Activated effector memory CD4-positive, alpha-beta T cell treated with anti-CD3 and anti-CD28 coated beads, Interleukin-2, amount 50 U/mL, for 16 hours (primary cell): ENCODE results near the gene CNNM3.
"Not testable (repeated sequence)": the region's sequence is repeated elsewhere in the genome, so short reads cannot be mapped to it uniquely, and the experiment has no call there.

Source experiments
- DNase-seq: peaks from one replicate; pipeline ENCODE4 v3.0.0-alpha.2; 2020

CNNM3 gene

GRCh38 chr2:96816127-96816835 lies at the start of gene CNNM3:
Gene CNNM3 (plus strand): TSS chr2:96816268. CDS start chr2:96816278, 10 bp downstream.
- peak; percentile 99 for DNase-seq

- DNase-seq = no peak
Observed at GRCh38 chr2:96767135-96767871, 48.8 kb upstream of the CNNM3 start.

- no peak for DNase-seq
Observed at GRCh38 chr2:96768083-96768561, 47.9 kb upstream of the CNNM3 start.

- no peak for DNase-seq
Observed at GRCh38 chr2:96769814-96770213, 46.3 kb upstream of the CNNM3 start.

- DNase-seq = no peak
Observed at GRCh38 chr2:96770442-96771202, 45.4 kb upstream of the CNNM3 start.

- DNase-seq = no peak
Observed at GRCh38 chr2:96771796-96772618, 44.1 kb upstream of the CNNM3 start.

- peak; percentile 72 for DNase-seq
Observed at GRCh38 chr2:96772903-96773671, 43.0 kb upstream of the CNNM3 start.

GRCh38 chr2:96773922-96774321 lies 42.1 kb upstream of the CNNM3 start:
- peak; percentile 81 for DNase-seq

GRCh38 chr2:96775160-96775559 lies 40.9 kb upstream of the CNNM3 start:
- no peak for DNase-seq

- no peak for DNase-seq
Observed at GRCh38 chr2:96783388-96783787, 32.7 kb upstream of the CNNM3 start.

GRCh38 chr2:96787411-96787810 lies 28.7 kb upstream of the CNNM3 start:
- no peak for DNase-seq

GRCh38 chr2:96788442-96789244 lies 27.4 kb upstream of the CNNM3 start:
- DNase-seq = no peak

GRCh38 chr2:96789245-96789617 lies 26.8 kb upstream of the CNNM3 start:
- no peak for DNase-seq

GRCh38 chr2:96792772-96793749 lies 23.0 kb upstream of the CNNM3 start:
- DNase-seq = no peak

- DNase-seq = no peak
Observed at GRCh38 chr2:96795076-96795475, 21.0 kb upstream of the CNNM3 start.

GRCh38 chr2:96796497-96796896 lies 19.6 kb upstream of the CNNM3 start:
- DNase-seq = not testable (repeated sequence)

- DNase-seq = no peak
Observed at GRCh38 chr2:96797066-96797625, 18.9 kb upstream of the CNNM3 start.

GRCh38 chr2:96798733-96799622 lies 17.1 kb upstream of the CNNM3 start:
- DNase-seq = no peak
